Spleen (tissue), 11 donors: ENCODE results near the gene ADGRL3. TPM values are rescaled to one million over a fixed set of nuclear protein-coding genes. Genes with fewer than 3 reads are reported as not detected.

Source experiments
- DNase-seq: peaks from one replicate; pipeline ENCODE4 v3.0.0-alpha.2; 2020
- H3K27ac ChIP-seq, 8 donors: fragments of 200-600 bp; sonication (generic) in 7 of 8; 1 replicate in 4 of 8; 2 replicates in 4 of 8; pipeline versions ENCODE4 v1.5.0 to v1.8.0; 2016 to 2021; ENCODE audit warnings: inconsistent platforms in 4 of 8, mild to moderate bottlenecking in 4 of 8, moderate library complexity in 1 of 8
- H3K27me3 ChIP-seq, 7 donors: fragments of 200-600 bp; sonication (generic) in 6 of 7; replicated peaks in 1 of 7; 1 replicate in 4 of 7; 2 replicates in 3 of 7; pipeline versions ENCODE4 v1.5.0 to v1.8.0; 2016 to 2021; ENCODE audit warnings: inconsistent platforms in 3 of 7, mild to moderate bottlenecking in 1 of 7
- H3K36me3 ChIP-seq, 6 donors: fragments of 200-600 bp; sonication (generic) in 5 of 6; 1 replicate in 4 of 6; 2 replicates in 2 of 6; pipeline versions ENCODE4 v1.5.0 to v1.8.0; 2016 to 2021; ENCODE audit warnings: inconsistent platforms in 2 of 6
- H3K4me1 ChIP-seq, 6 donors: fragments of 200-600 bp; sonication (generic) in 5 of 6; 1 replicate in 3 of 6; 2 replicates in 3 of 6; pipeline versions ENCODE4 v1.5.0 to v1.8.0; 2016 to 2021; ENCODE audit warnings: inconsistent platforms in 3 of 6
- H3K4me3 ChIP-seq, 8 donors: fragments of 200-600 bp; sonication (generic) in 7 of 8; 1 replicate in 4 of 8; 2 replicates in 4 of 8; pipeline versions ENCODE4 v1.5.0 to v1.8.0; 2016 to 2021; ENCODE audit warnings: inconsistent platforms in 4 of 8, mild to moderate bottlenecking in 4 of 8, moderate library complexity in 2 of 8
- H3K9me3 ChIP-seq, 8 donors: fragments of 200-600 bp; sonication (generic) in 7 of 8; 1 replicate in 4 of 8; 2 replicates in 4 of 8; pipeline versions ENCODE4 v1.5.0 to v1.8.0; 2016 to 2021; ENCODE audit warnings: inconsistent platforms in 4 of 8
- POLR2A ChIP-seq, 3 donors: fragments of 450-650 bp; IDR thresholded peaks; one replicate each; pipeline ENCODE4 v1.5.1; 2017; ENCODE audit warnings: antibody characterized with exemption in 3 of 3, mild to moderate bottlenecking in 1 of 3
- POLR2AphosphoS5 ChIP-seq, 3 donors: sonication (generic); formaldehyde crosslinking; IDR thresholded peaks; one replicate each; pipeline ENCODE4 v1.5.1; 2017; ENCODE audit warnings: antibody characterized with exemption in 3 of 3
- WGBS, 5 donors: extraction: QIAGEN DNeasy Blood & Tissue Kit in 3 of 5; methylation state at CpG; one replicate each; pipeline versions ENCODE4 v1.1.5 to v1.1.7; 2013 to 2018; 5-methylcytosine and 5-hydroxymethylcytosine counted together
- intact Hi-C: fragments of 100-400 bp; cut with DNase I; formaldehyde crosslinking; loops from one replicate; pipeline ENCODE4 v1.15.0; 2023; ENCODE audit warnings: low total_unique reads
- polyA plus RNA-seq, 3 donors: library from polyadenylated mRNA; stranded (reverse); fragments of 200-250 nt; gene quantifications; one replicate each; pipeline ENCODE4 v1.2.1, GENCODE V29; 2013
- total RNA-seq, 7 donors: library from RNA; depleted of rRNA in 3 of 7; stranded (reverse); fragments of >200 nt in 3 of 7; fragmentation: NEBNext Ultra II Directional in 4 of 7; extraction: Animal tissue kit (Norgen Biotek cat#: 25700) in 4 of 7; gene quantifications; one replicate each; pipeline versions ENCODE4 v1.1.0 to v1.2.1, GENCODE V29; 2016 to 2021
- TF ChIP-seq, protein P1 (sequence below), 11 experiments: fragments of 200-600 bp in 7 of 11; fragments of 450-650 bp in 4 of 11; sonication (generic) in 4 of 11; IDR thresholded peaks in 8 of 11; conservative IDR thresholded peaks in 3 of 11; 1 replicate in 7 of 11; 2 replicates in 4 of 11; pipeline versions ENCODE4 v1.4.0 to v1.8.0; 2016 to 2021; ENCODE audit warnings: antibody characterized with exemption in 11 of 11, inconsistent platforms in 4 of 11, mild to moderate bottlenecking in 1 of 11
- donor health status: healthy with polysubstance abuse.
- donor health status: DM: no; HTN: no; CAD: no; lungs with moderate emphysema.
- donor health status: DM: no; HTN: no; CAD: no.
- donor health status: Bipolar disorder and iron deficiency.
- donor health status: healthy.
- donor health status: DM: no; HTN: no; CAD: no.
- donor health status: DM: yes; HTN: yes; CAD: no.

The ADGRL3 gene
- total and polyA plus RNA-seq, 10 donors: 0.09 to 0.92 (median 0.46) TPM; not detected in 1

GRCh38 chr4:61276029-61276428, 75.9 kb downstream of the ADGRL3 start:
- TF ChIP-seq POLR2A (IDR thresholded peaks at IDR 0.05) (no peak), POLR2AphosphoS5 (IDR thresholded peaks at IDR 0.05) (no peak)
- TF ChIP-seq, protein P1, sequence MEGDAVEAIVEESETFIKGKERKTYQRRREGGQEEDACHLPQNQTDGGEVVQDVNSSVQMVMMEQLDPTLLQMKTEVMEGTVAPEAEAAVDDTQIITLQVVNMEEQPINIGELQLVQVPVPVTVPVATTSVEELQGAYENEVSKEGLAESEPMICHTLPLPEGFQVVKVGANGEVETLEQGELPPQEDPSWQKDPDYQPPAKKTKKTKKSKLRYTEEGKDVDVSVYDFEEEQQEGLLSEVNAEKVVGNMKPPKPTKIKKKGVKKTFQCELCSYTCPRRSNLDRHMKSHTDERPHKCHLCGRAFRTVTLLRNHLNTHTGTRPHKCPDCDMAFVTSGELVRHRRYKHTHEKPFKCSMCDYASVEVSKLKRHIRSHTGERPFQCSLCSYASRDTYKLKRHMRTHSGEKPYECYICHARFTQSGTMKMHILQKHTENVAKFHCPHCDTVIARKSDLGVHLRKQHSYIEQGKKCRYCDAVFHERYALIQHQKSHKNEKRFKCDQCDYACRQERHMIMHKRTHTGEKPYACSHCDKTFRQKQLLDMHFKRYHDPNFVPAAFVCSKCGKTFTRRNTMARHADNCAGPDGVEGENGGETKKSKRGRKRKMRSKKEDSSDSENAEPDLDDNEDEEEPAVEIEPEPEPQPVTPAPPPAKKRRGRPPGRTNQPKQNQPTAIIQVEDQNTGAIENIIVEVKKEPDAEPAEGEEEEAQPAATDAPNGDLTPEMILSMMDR (IDR thresholded peaks at IDR 0.05 in 8 of 11, conservative IDR thresholded peaks at IDR 0.05 in 3 of 11): no peak

GRCh38 chr4:61277785-61278760, 77.9 kb downstream of the ADGRL3 start:
- Histone ChIP-seq H3K27me3 (no peaks in the 10 kb centered on the region), H3K36me3 (no peaks in the 10 kb centered on the region), H3K4me3 (no peak overlapping the region), H3K9me3 (no peaks in the 10 kb centered on the region), H3K4me1 (no peaks in the 10 kb centered on the region), H3K27ac (no peak overlapping the region)
- no peak for DNase-seq
- intact Hi-C loops: no loop called here
- 69 to 76% (median 73%) methylated on average over 5 of the region's 5 CpGs for WGBS, 5 donors
- TF ChIP-seq POLR2AphosphoS5 (IDR thresholded peaks at IDR 0.05): no peak
- TF ChIP-seq, protein P1 (IDR thresholded peaks at IDR 0.05 in 8 of 11, conservative IDR thresholded peaks at IDR 0.05 in 3 of 11): no peak
- TF ChIP-seq POLR2A (IDR thresholded peaks at IDR 0.05): no peak

More at GRCh38 chr4:61276029-61276428, 75.9 kb downstream of the ADGRL3 start:
- Histone ChIP-seq H3K4me1 (no peaks in the 10 kb centered on the region), H3K4me3 (no peak overlapping the region), H3K27ac (no peak overlapping the region), H3K36me3 (no peaks in the 10 kb centered on the region), H3K27me3 (no peaks in the 10 kb centered on the region), H3K9me3 (no peaks in the 10 kb centered on the region)
- 76 to 92% (median 84%) methylated on average over 1 of the region's 1 CpG for WGBS, 5 donors
- DNase-seq: no peak
- intact Hi-C loops: no loop called here

- TF ChIP-seq, protein P1 (IDR thresholded peaks at IDR 0.05 in 8 of 11, conservative IDR thresholded peaks at IDR 0.05 in 3 of 11): no peak
- TF ChIP-seq POLR2A (IDR thresholded peaks at IDR 0.05) (no peak), POLR2AphosphoS5 (IDR thresholded peaks at IDR 0.05) (no peak)
- no peak for DNase-seq
- WGBS, 5 donors: 66 to 86% (median 82%) methylated on average over 3 of the region's 3 CpGs
- intact Hi-C loops: no loop called here
- no peaks in the 10 kb centered on the region for H3K27me3 ChIP-seq
- no peaks in the 10 kb centered on the region for H3K4me1 ChIP-seq
- H3K36me3 ChIP-seq: no peaks in the 10 kb centered on the region
- H3K9me3 ChIP-seq: no peaks in the 10 kb centered on the region
- H3K27ac ChIP-seq: no peak overlapping the region
- H3K4me3 ChIP-seq: no peak overlapping the region
Observed at GRCh38 chr4:61292322-61292721, 92.2 kb downstream of the ADGRL3 start.

GRCh38 chr4:61293707-61294400, 93.7 kb downstream of the ADGRL3 start:
- no peaks in the 10 kb centered on the region for H3K27me3 ChIP-seq
- H3K27ac ChIP-seq: no peak overlapping the region
- intact Hi-C loops: no loop called here
- H3K9me3 ChIP-seq: no peaks in the 10 kb centered on the region
- no peaks in the 10 kb centered on the region for H3K36me3 ChIP-seq
- TF ChIP-seq POLR2A (IDR thresholded peaks at IDR 0.05) (no peak), POLR2AphosphoS5 (IDR thresholded peaks at IDR 0.05) (no peak)
- TF ChIP-seq, protein P1 (IDR thresholded peaks at IDR 0.05 in 8 of 11, conservative IDR thresholded peaks at IDR 0.05 in 3 of 11): no peak
- no peak overlapping the region for H3K4me3 ChIP-seq
- no peak for DNase-seq
- 79 to 86% (median 81%) methylated on average over 7 of the region's 7 CpGs for WGBS, 5 donors
- H3K4me1 ChIP-seq: no peaks in the 10 kb centered on the region
